Kidney glomerular epithelial cell (primary cell): Measurements from ENCODE around the gene TBC1D10B.
"Not testable (repeated sequence)": the region's sequence is repeated elsewhere in the genome, so short reads cannot be mapped to it uniquely, and the experiment has no call there.

Source experiments
- DNase-seq: peaks from one replicate; lab custom pipeline; 2025; lab: John Stamatoyannopoulos, UW

Gene TBC1D10B

GRCh38 chr16:30355144-30355953 lies 14.9 kb downstream of the TBC1D10B start, which contains the start of gene CD2BP2:
CD2BP2 (minus strand) TSS chr16:30355308; CDS start chr16:30354681, 627 bp downstream.
- DNase-seq = peak; percentile 98

DNA sequence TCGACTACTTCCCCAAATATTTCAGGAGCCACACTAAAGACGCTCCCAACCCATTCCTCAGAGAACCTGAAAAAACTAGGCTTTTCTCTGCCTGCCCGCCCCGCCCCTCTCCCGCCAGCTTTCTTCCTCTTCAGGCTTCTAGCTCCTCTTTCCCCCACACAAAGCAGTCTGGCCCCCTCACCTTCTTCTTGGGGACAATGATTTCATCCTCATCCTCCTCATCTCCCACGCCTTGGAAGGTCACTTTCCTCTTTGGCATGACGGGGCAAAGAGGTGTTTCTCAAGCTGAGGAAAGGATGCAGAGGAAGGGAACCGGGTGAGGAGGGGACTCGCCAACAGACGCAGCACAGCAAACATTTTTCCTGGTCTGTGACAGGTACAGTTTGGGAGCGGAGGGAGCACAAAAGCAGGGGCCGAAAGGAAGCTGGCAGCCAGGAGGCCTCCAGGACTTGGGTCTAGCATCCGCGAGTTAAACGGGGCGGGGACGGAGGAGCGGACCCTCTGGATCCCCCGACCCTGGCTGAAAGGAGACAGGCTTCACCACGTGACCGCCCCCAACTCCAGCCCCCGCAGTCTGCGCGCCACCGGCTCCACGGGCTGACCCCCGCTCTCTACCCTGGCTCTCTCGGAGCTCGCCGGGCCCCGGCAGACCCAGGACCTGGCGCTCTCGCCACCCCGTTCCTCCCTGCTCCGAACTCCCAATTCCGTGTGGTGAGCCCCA lies 15.7 kb downstream of the TBC1D10B start:
- no peak for DNase-seq

DNA sequence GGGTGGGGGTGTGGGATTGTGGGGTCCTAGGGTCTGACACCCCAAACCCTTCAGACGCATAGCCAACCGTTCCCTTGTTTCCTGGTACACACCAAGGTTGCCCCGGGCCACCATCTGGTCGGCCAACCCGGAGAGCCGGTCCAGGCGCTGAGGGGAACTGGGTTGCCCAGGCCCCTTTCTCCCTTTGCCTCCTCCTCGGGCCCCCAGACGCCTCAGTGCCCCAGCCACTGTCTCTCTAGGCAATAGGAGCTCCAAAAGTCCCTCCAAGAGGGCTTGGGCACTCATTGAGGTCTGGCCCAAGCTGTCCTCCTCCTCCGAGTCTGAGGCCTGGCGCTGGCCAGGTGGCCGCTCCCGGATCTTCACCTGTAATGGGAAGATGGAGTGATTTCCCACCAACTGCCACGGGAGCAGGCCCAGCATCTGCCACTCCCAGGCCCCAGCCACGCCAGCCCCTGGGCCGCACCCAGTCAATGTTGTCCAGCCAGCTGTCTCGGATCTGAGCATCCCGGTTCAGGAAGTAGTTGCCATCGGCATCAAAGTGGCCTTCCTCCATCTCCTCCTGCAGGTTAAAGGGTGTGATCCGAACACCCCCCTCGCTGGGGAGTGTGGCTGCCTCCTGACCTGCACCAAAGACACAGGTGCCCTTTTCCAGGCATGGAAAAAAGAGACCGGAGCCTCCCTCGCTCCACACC lies 16.7 kb downstream of the TBC1D10B start:
- DNase-seq = no peak

DNA sequence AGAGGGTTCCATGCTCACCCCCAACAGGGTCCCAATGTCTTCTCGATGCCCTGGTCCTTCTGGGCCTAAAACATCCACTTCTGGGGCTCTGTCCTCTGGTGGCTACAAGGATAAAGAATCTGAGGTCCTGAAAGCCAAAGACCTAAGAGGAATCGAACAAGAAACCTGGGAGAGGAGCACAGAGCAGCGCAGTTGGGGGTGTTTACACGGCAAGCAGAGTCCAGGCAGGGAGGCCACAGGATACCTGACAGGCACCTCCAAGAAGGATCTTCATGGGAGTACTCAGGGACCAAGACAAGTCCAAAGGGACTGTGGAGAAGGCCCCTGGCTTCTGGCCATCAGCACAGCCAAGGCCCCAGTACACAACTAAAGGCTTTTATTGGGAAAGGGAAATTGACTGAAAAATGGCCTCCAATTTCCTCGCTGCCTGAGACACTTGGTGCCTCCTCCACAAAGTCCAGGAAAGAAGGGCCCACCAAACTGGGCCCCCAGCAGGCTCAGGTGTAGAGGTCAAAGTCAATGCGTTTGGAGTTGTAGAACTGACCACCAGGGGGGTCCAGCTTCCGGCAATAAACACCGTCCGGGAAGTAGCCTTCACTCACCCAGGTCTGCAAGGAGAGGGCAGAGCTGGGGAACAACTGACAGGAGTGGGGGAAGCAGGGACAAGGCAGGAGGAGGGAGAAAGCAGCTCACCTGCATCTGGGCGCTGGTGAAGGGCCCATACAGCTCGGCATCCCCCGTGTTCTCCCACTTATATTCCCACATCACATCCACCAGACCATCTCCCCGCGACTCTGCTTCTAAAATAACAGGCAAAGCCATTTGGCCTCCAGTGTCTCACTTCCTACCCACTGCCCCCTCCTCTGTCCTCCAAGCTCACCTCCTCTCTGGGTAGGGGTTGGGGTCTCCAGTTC lies 17.5 kb downstream of the TBC1D10B start:
- DNase-seq = no peak

DNA sequence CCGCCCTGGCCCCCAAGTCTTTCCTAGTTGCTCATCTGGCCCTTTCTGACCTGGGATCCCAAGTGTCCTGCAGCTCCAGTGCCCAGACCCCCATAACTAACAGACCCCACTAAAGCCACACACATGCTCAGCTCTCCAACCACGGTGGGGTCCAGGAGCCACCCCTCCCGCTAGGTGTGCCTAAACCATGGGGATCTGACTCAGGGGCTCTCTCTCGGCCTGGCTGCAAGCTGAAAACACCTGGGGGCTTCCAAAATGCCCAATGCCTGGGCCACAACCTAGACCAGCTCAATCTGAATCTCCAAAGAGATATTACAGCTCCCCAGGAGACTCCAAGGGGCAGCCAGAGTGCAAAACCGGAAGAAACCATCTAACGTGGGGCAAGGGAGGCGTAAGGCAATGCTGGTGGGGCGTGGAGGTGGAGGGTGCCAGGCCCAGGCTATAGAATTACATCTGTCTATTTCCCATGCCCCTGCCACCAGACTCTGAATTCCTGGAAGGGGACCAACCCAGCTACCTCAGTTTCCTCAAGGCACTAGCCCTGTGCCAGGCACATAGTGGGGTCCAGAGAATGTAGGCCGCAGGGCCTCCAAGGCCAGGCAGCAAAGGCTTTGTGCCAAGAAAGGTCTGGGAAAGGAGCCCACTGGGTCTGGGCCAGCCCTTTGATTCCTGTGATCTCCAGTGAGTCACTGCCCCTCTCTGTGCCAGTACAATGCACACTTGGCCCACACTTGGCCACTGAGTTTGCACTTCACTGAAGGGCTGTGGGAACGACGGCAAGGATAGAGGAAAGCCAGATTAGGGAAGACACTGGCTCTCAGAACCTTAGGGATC lies 18.5 kb downstream of the TBC1D10B start:
- no peak for DNase-seq

DNA sequence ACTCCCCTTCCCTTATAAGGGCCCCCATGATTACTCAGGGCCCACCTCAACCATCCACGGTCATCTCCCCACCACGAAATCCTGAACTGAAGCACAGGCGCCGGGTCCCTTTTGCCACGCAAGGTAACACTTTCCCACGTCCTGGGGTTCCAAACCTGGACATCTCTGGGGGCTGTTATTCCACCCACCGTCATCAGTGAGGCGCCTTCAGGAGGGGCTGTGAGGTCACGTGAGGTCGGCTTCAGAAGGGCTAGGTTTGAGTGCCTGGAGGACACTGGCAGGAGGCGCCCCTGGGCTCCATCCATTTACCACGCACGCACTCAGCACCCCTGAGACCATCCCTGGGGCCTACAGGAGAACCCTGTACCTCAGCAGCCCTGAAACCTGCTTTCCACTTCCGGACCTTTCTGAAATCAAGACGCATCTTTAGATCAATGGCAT lies 19.3 kb downstream of the TBC1D10B start:
- DNase-seq = no peak

DNA sequence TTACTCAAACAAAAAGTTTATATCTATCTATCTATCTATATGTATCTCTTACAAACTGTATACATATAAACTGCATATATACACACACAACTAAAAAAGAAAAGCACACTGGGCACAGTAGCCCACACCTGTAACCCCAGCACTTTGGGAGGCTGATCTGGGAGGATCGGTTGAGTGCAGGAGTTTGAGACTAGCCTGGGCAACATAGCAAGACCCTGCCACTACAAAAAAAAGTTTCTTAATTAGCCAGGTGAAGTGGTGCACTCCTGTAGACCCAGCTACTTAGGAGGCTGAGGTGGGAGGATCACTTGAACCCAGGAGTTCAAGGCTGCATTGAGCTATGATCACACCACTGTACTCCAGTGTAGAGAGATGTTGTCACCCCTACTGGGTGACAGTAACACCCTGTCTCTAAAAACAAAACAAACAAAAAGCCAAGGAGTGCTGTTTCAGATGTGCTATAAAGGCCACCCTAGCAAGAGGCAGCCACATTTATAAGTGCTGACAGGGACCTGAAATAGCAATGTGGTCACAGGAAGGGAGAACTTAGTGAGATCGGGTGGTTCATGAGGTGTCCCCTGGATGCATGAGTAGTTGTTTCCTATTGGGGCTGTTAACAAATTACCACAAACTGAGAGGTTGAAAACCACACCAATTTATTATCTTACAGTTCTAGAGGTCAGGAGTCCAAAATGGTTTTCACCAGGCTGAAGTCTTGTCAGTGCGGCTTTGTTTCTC lies 20.0 kb downstream of the TBC1D10B start:
- no peak for DNase-seq

- DNase-seq = no peak
Measured at GRCh38 chr16:30349675-30350074, 20.6 kb downstream of the TBC1D10B start.

DNA sequence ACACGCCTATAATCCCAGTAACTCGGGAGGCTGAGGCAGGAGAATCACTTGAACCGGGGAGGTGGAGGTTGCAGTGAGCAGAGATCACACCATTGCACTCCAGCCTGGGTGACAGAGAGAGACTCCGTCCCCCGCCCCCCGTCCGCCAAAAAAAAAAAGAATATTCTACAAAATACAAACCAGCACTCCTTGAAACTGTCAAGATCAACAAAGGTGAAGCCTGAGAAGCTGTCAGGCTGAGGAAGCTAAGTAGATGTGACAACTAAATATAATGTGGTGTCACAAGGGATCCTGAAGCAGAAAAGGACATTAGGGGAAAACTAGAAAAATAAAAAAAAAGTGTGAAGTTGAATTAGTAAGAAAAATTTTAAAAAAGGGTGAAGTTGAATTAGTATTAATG lies 21.4 kb downstream of the TBC1D10B start:
- no peak for DNase-seq

GRCh38 chr16:30348113-30348512 lies 22.2 kb downstream of the TBC1D10B start:
- DNase-seq = no peak

DNA sequence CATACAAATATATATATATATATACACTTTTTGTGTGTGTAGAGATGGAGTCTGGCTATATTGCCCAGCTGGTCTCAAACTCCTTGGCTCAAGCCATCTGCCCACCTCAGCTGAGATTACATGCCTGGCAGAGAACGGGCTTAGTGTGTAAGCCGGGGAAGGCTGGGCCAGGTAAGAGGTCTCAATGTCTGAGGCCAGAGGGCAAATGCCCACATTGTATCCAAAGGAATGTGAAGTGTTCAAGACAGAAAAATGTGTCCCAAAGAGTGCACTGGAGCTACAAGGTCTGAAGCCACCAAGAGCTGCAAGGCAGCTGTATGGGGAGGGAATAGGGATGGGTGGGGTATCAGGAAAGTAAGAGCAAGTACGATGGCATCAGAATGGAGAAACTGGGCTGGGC lies 24.0 kb downstream of the TBC1D10B start:
- no peak for DNase-seq

- not testable (repeated sequence) for DNase-seq
Measured at GRCh38 chr16:30343491-30343820, 26.8 kb downstream of the TBC1D10B start.

DNA sequence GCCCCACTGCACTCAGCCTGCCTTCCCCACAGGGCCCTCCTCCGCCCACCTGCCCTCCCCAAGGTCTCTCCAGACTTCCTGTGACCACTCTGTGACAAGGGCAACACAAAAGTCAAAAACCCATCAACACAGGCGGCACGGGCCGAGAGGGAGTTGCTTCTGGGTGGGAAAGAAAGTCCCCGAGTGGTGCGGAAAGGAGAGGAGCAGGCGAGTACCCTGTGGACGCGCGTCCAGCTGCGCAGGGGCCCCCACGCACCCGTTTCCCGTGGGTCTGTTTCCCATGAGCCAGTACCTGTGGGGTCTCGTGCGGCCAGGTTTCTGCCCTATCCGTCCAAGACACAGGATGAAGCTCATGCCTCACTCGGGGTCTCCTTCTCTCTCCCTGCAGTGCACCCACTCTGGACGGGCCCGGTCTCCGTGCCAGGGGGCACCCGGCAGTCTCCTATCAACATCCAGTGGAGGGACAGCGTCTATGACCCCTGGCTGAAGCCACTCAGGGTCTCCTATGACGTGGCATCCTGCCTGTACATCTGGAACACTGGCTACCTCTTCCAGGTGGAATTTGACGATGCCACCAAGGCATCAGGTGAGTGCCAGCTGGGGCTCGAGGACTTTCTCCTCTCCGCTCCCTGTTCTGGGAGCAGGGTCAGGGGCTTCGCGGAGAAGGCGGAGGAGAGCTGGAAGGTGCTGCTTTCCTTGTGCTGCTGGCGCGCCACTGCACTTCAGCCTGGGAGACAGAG lies 27.4 kb downstream of the TBC1D10B start:
- no peak for DNase-seq

GRCh38 chr16:30341971-30342370 lies 28.3 kb downstream of the TBC1D10B start:
- DNase-seq = not testable (repeated sequence)

- DNase-seq = no peak
Measured at GRCh38 chr16:30340621-30341020, 29.7 kb downstream of the TBC1D10B start.

- not testable (repeated sequence) for DNase-seq
Measured at GRCh38 chr16:30338715-30339114, 31.6 kb downstream of the TBC1D10B start.

DNA sequence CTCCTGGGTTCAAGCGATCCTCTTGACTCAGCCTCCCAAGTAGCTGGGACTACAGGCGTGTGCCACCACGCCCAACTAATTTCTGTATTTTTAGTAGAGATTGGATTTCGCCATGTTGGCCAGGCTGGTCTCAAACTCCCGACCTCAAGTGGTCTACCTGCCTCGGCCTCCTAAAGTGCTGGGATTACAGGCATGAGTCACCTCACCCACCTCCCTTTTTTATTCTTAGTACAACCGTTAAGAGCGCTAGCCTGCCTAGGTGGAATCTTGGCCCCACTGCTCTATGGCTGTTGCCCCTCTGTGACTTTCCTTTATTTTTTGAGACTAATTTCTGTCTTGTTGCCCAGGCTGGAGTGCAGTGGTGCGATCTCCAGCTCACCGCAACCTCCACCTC lies 32.3 kb downstream of the TBC1D10B start:
- not testable (repeated sequence) for DNase-seq

DNA sequence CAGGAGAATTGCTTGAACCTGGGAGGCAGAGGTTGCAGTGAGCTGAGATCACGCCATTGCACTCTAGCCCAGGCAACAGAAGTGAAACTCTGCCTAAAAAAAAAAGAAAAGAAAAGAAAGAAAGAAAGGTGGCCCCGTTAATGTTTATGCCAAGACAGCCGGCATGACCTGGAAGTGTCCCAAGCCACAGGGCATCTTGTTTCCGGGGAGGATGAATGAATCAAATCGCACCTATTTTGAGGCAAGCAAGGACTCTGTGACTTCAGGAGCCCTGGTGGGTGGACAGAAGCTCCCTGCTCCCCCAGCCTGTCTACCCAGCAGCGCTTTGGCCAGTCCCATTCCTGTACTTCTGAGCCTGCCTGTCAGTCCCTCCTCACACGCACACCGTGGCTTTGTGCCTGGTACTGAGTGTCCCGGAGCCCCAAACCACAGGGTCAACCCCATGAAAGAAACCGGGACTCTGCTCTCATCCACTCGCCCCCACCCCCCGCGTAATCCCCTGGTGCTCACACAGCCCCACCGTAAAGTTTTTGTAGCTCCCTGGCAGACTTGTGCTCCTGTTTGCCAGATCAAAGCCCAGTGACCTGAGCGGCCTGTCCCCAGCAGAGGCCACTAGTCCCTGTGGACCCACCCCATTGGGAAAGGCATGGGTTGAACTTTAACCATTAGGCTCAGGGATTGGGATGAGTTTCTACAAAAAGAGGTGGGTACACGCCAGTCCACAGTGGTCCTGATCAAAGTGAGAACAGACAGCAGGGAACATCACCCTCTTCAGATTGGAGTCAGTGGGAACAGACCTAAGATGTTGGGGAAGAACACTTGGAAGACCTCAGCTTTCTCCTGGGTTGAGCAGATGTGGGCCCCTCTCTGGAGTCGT lies 34.5 kb downstream of the TBC1D10B start:
- no peak for DNase-seq
